B cell (primary cell): ENCODE data around the gene SLC52A1. TPM values are rescaled to one million over a fixed set of nuclear protein-coding genes. Genes with fewer than 3 reads are reported as not detected.

Source experiments
- ATAC-seq: fragments of 200-7000 bp; cut with Tn5 transposase; one replicate; pipeline ENCODE4 v1.10.0; 2021; ENCODE audit warnings: low read depth, mild to moderate bottlenecking, moderate number of reproducible peaks, moderate library complexity
- CTCF ChIA-PET: fragments of 350-600 bp; sonication (Branson Sonifier 250); formaldehyde crosslinking; loops from one replicate; lab custom pipeline; 2021; ENCODE audit warnings: antibody characterized with exemption, inconsistent platforms; lab: Charles Lee
- POLR2A ChIA-PET: fragments of 350-600 bp; sonication (Branson Sonifier 250); formaldehyde crosslinking; loops from one replicate; lab custom pipeline; 2021; ENCODE audit warnings: antibody characterized with exemption; lab: Charles Lee
- DNase-seq: peaks from one replicate; pipeline ENCODE4 v3.0.0; 2013
- H2AFZ ChIP-seq: 2 replicates; pipeline ENCODE4 v1.6.1; 2012; ENCODE audit warnings: mild to moderate bottlenecking, low read depth, low read length; ENCODE audit not compliant: insufficient read depth, poor library complexity, severe bottlenecking
- H3K27ac ChIP-seq, 2 donors: 1 replicate in 1 of 2; 2 replicates in 1 of 2; pipeline ENCODE4 v1.5.1; 2012 to 2013; ENCODE audit warnings: low read length in 2 of 2, mild to moderate bottlenecking in 2 of 2, moderate library complexity in 1 of 2
- H3K27me3 ChIP-seq, 4 experiments: fragments of 200-600 bp in 1 of 4; sonication (generic) in 1 of 4; replicated peaks in 1 of 4; 1 replicate in 2 of 4; 2 replicates in 2 of 4; pipeline versions ENCODE4 v1.6.1 to v1.7.0; 2013 to 2016; ENCODE audit warnings: low read length in 3 of 4, mild to moderate bottlenecking in 2 of 4, mixed read lengths in 1 of 4, moderate library complexity in 1 of 4; ENCODE audit not compliant: insufficient read depth in 4 of 4, control insufficient read depth in 3 of 4; ENCODE audit errors: control extremely low read depth in 1 of 4
- H3K36me3 ChIP-seq, 2 experiments: replicated peaks in 1 of 2; 1 replicate in 1 of 2; 2 replicates in 1 of 2; pipeline versions ENCODE4 v1.6.1 to v1.7.1; 2013; ENCODE audit warnings: low read length in 1 of 2; ENCODE audit not compliant: insufficient read depth in 2 of 2, control insufficient read depth in 1 of 2; ENCODE audit errors: control extremely low read depth in 1 of 2, extremely low read depth in 1 of 2
- H3K4me1 ChIP-seq, 2 donors: fragments of 200-600 bp in 1 of 2; sonication (generic) in 1 of 2; 1 replicate in 1 of 2; 2 replicates in 1 of 2; pipeline versions ENCODE4 v1.5.1 to v1.6.1; 2013 to 2017; ENCODE audit warnings: low read length in 2 of 2; ENCODE audit not compliant: control insufficient read depth in 2 of 2, insufficient read depth in 2 of 2
- H3K4me2 ChIP-seq: replicated peaks from 2 replicates; pipeline ENCODE3; 2012; ENCODE audit warnings: mild to moderate bottlenecking, low read depth, low read length; ENCODE audit not compliant: poor library complexity, severe bottlenecking
- H3K4me3 ChIP-seq, 5 experiments: fragments of 200-600 bp in 1 of 5; sonication (generic) in 1 of 5; 1 replicate in 3 of 5; 2 replicates in 2 of 5; pipeline versions ENCODE4 v1.5.1 to v1.7.0; 2011 to 2016; ENCODE audit warnings: low read length in 4 of 5, mild to moderate bottlenecking in 4 of 5, low read depth in 2 of 5, control low read depth in 1 of 5, moderate library complexity in 1 of 5; ENCODE audit not compliant: insufficient read depth in 1 of 5; ENCODE audit errors: control extremely low read depth in 1 of 5, extremely low read depth in 1 of 5
- H3K79me2 ChIP-seq: fragments of 200-600 bp; sonication (generic); one replicate; pipeline ENCODE4 v1.6.0; 2016; ENCODE audit warnings: low read length; ENCODE audit not compliant: control insufficient read depth, insufficient read depth
- H3K9ac ChIP-seq: fragments of 200-600 bp; sonication (generic); 2 replicates; pipeline ENCODE4 v1.6.1; 2017; ENCODE audit warnings: mild to moderate bottlenecking, low read length, moderate library complexity
- H3K9me3 ChIP-seq, 3 donors: one replicate each; pipeline versions ENCODE4 v1.6.1 to v1.7.1; 2013; ENCODE audit warnings: low read length in 2 of 3; ENCODE audit not compliant: control insufficient read depth in 2 of 3, insufficient read depth in 1 of 3; ENCODE audit errors: control extremely low read depth in 1 of 3
- H4K20me1 ChIP-seq: 2 replicates; pipeline ENCODE4 v1.6.0; 2012; ENCODE audit warnings: mild to moderate bottlenecking, low read length; ENCODE audit not compliant: insufficient read depth, control insufficient read depth, poor library complexity, severe bottlenecking
- H3K27ac Mint-ChIP-seq: one replicate; pipeline ENCODE4 v1.8.0; 2021; ENCODE audit warnings: mixed read lengths
- H3K27me3 Mint-ChIP-seq: one replicate; pipeline ENCODE4 v1.8.0; 2021; ENCODE audit warnings: mixed read lengths
- H3K4me1 Mint-ChIP-seq: one replicate; pipeline ENCODE4 v1.8.0; 2021; ENCODE audit warnings: mixed read lengths
- H3K4me3 Mint-ChIP-seq: one replicate; pipeline ENCODE4 v1.8.0; 2021; ENCODE audit warnings: mixed read lengths
- H3K9me3 Mint-ChIP-seq: one replicate; pipeline ENCODE4 v1.8.0; 2022; ENCODE audit warnings: mixed read lengths; ENCODE audit not compliant: insufficient read depth
- EZH2 ChIP-seq: IDR thresholded peaks from 2 replicates; pipeline ENCODE4 v1.6.1; 2012; ENCODE audit warnings: borderline replicate concordance, low read depth, mild to moderate bottlenecking, moderate library complexity, low read length; ENCODE audit not compliant: insufficient read depth, poor library complexity, severe bottlenecking
- WGBS: methylation state at CpG from one replicate; pipeline ENCODE4 v1.1.5; 2013; ENCODE audit warnings: missing lambda C conversion rate; ENCODE audit not compliant: insufficient coverage; 5-methylcytosine and 5-hydroxymethylcytosine counted together
- intact Hi-C: fragments of 100-400 bp; cut with micrococcal nuclease; formaldehyde crosslinking; loops from one replicate; pipeline ENCODE4 v1.10.0; 2022
- polyA plus RNA-seq: library from polyadenylated mRNA; depleted of rRNA; stranded (reverse); fragments of >200 nt; gene quantifications from 2 replicates; pipeline ENCODE4 v1.2.3, GENCODE V29; 2012
- total RNA-seq, 2 donors: library from RNA; stranded (reverse); fragments of 120-200 nt in 1 of 2; gene quantifications; 1 replicate in 1 of 2; 2 replicates in 1 of 2; pipeline versions ENCODE4 v1.2.3 to v1.2.4, GENCODE V29; 2013 to 2022
- TF ChIP-seq, protein P1 (sequence below): fragments of 200-600 bp; IDR thresholded peaks from one replicate; pipeline ENCODE4 v1.8.0; 2022; ENCODE audit warnings: antibody characterized with exemption, mild to moderate bottlenecking

The SLC52A1 gene
- total and polyA plus RNA-seq, 2 donors (not counting 1 experiment from before 2014, with no cell fraction given), result not detected

DNA sequence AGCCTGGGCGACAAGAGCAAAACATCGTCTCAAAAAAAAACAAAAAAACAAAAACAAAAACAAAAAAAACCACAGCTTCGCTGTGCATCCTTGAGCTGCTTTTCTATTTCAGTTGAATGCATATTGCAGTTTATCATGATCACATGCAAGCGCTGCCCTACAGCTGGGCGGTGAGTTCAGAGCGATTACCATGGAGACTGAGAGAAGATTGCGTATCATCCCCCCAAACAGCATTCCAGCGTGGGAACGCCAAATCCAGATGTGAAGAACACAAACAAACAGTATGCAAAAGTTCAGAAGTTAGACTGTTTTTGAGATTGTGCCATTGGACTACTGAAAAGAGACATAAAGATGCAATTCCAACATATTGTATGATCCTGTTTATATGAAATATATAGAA lies 15.1 kb upstream of the SLC52A1 start:
- H3K9me3 ChIP-seq, result no peaks in the 10 kb centered on the region
- Mint-ChIP-seq H3K4me3 (no peak overlapping the region), H3K27me3 (no peaks in the 10 kb centered on the region), H3K9me3 (no peaks in the 10 kb centered on the region), H3K27ac (peak overlapping the region; percentile 97), H3K4me1 (peaks cover 40% of the 10 kb centered on the region)
- H3K27ac ChIP-seq, result no peak overlapping the region
- DNase-seq (no peak), ATAC-seq (no peak)
- no peak overlapping the region for H3K4me3 ChIP-seq
- H3K4me2 ChIP-seq, result no peak overlapping the region
- peaks cover 13 to 35% of the 10 kb centered on the region in 2 donors for H3K4me1 ChIP-seq
- 97% methylated on average over 4 of the region's 9 CpGs for WGBS
- H3K27me3 ChIP-seq, result no peaks in the 10 kb centered on the region
- ChIA-PET CTCF (interaction anchor here (0.9 to 5.3 kb wide), 6 partner anchors 13 to 87 kb away, joined by 3 to 51 read pairs (median 10); partner anchors contain the start of genes SLC52A1 and ZFP3), POLR2A (interaction anchor here (1.0 to 1.8 kb wide), 4 partner anchors 19 to 177 kb away, joined by 3 to 9 read pairs (median 8); no protein-coding TSS in a partner anchor)
- intact Hi-C loops, result no loop called here
- H3K79me2 ChIP-seq, result no peaks in the 10 kb centered on the region
- H3K9ac ChIP-seq, result no peak overlapping the region
- no peaks in the 10 kb centered on the region for H4K20me1 ChIP-seq
- no peaks in the 10 kb centered on the region for H3K36me3 ChIP-seq
- no peak for TF ChIP-seq EZH2
- TF ChIP-seq, protein P1, sequence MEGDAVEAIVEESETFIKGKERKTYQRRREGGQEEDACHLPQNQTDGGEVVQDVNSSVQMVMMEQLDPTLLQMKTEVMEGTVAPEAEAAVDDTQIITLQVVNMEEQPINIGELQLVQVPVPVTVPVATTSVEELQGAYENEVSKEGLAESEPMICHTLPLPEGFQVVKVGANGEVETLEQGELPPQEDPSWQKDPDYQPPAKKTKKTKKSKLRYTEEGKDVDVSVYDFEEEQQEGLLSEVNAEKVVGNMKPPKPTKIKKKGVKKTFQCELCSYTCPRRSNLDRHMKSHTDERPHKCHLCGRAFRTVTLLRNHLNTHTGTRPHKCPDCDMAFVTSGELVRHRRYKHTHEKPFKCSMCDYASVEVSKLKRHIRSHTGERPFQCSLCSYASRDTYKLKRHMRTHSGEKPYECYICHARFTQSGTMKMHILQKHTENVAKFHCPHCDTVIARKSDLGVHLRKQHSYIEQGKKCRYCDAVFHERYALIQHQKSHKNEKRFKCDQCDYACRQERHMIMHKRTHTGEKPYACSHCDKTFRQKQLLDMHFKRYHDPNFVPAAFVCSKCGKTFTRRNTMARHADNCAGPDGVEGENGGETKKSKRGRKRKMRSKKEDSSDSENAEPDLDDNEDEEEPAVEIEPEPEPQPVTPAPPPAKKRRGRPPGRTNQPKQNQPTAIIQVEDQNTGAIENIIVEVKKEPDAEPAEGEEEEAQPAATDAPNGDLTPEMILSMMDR, result no peak
- H2AFZ ChIP-seq, result no peak overlapping the region

- no peaks in the 10 kb centered on the region for H4K20me1 ChIP-seq
- H3K27ac ChIP-seq, result peak overlapping the region; percentile 61 to 76
- POLR2A ChIA-PET, result interaction anchor here (0.6 to 1.8 kb wide), 10 partner anchors 11 to 178 kb away, joined by 3 to 9 read pairs (median 4); partner anchors contain the start of genes SPAG7 and ZFP3
- CTCF ChIA-PET, result interaction anchor here (1.0 to 5.3 kb wide), 8 partner anchors 11 to 140 kb away, joined by 3 to 51 read pairs (median 4); partner anchors contain the start of gene SLC52A1
- DNase-seq, result peak; percentile 74
- H3K4me1 ChIP-seq, result peaks cover 13 to 35% of the 10 kb centered on the region in 2 donors
- H3K9me3 Mint-ChIP-seq, result no peaks in the 10 kb centered on the region
- H3K27ac Mint-ChIP-seq, result peak overlapping the region; percentile 97
- H3K79me2 ChIP-seq, result no peaks in the 10 kb centered on the region
- H3K27me3 ChIP-seq, result peaks cover 0 to 4% (median 0%) of the 10 kb centered on the region in 4 experiments
- no peak overlapping the region for H3K4me3 ChIP-seq
- peak overlapping the region; percentile 14 for H2AFZ ChIP-seq
- ATAC-seq, result peak; percentile 91
- no peaks in the 10 kb centered on the region for H3K36me3 ChIP-seq
- H3K4me2 ChIP-seq, result peak overlapping the region; percentile 39
- peaks cover 0 to 3% (median 0%) of the 10 kb centered on the region in 3 donors for H3K9me3 ChIP-seq
- peaks cover 41% of the 10 kb centered on the region for H3K4me1 Mint-ChIP-seq
- intact Hi-C loops, result loop anchor here (1.0 to 2.0 kb wide), 2 partner anchors 13 to 19 kb away; no protein-coding TSS in a partner anchor
- TF ChIP-seq EZH2, result no peak
- TF ChIP-seq, protein P1, result no peak
- 34% methylated on average over 3 of the region's 5 CpGs for WGBS
- H3K4me3 Mint-ChIP-seq, result peak overlapping the region; percentile 70
- H3K9ac ChIP-seq, result no peak overlapping the region
- no peaks in the 10 kb centered on the region for H3K27me3 Mint-ChIP-seq
Measured at GRCh38 chr17:5049314-5049841, 14.2 kb upstream of the SLC52A1 start.
